Activated T-cell treated with anti-CD3 and anti-CD28 coated beads, Interleukin-2, amount 50 U/mL, for 4 hours (primary cell): Measurements from ENCODE around the gene ZNF687. TPM values are rescaled to one million over a fixed set of nuclear protein-coding genes. Genes with fewer than 3 reads are reported as not detected.

Experiments used
- total RNA-seq, 3 donors: library from RNA; stranded (reverse); gene quantifications; one replicate each; pipeline ENCODE4 v1.2.1, GENCODE V29; 2021

ZNF687 gene
- total RNA-seq, 3 donors from 2014 or later, result 25.3 to 27.5 (median 25.9) TPM

Other genes with a start within 250 kb of the ZNF687 start
- under 1 TPM; 0.22 to 0.53 (median 0.28) TPM for gene BNIPL, start 245.7 kb upstream of the ZNF687 start, total RNA-seq
- 1 to 10 TPM in 2 of 3 donors, under 1 TPM in 1; 0.99 to 1.3 (median 1.1) TPM for gene C1orf56, start 234.5 kb upstream of the ZNF687 start, total RNA-seq
- gene CDC42SE1, start 222.7 kb upstream of the ZNF687 start, total RNA-seq, result 100 to 1,000 TPM; 126 to 148 (median 142) TPM
- gene MLLT11, start 221.9 kb upstream of the ZNF687 start, total RNA-seq, result 1 to 10 TPM; 2.3 to 2.8 (median 2.6) TPM
- gene GABPB2, start 211.5 kb upstream of the ZNF687 start, total RNA-seq, result 10 to 100 TPM; 22.0 to 25.7 (median 22.2) TPM
- 1 to 10 TPM in 1 of 3 donors, under 1 TPM in 2; 0.78 to 1.3 (median 0.84) TPM for gene SEMA6C, start 135.7 kb upstream of the ZNF687 start, total RNA-seq
- gene TNFAIP8L2, start 125.7 kb upstream of the ZNF687 start, total RNA-seq, result 10 to 100 TPM; 15.8 to 18.3 (median 18.2) TPM
- 1 to 10 TPM; 3.0 to 4.4 (median 3.5) TPM for gene LYSMD1, start 116.4 kb upstream of the ZNF687 start, total RNA-seq
- gene SCNM1, start 116.2 kb upstream of the ZNF687 start, total RNA-seq, result 10 to 100 TPM; 92.8 to 95.0 (median 93.3) TPM
- 1 to 10 TPM in 2 of 3 donors, under 1 TPM in 1; 0.52 to 2.9 (median 2.3) TPM for gene TMOD4, start 106.3 kb upstream of the ZNF687 start, total RNA-seq
- 10 to 100 TPM; 72.5 to 81.9 (median 78.1) TPM for gene VPS72, start 92.1 kb upstream of the ZNF687 start, total RNA-seq
- 100 to 1,000 TPM in 2 of 3 donors, 10 to 100 TPM in 1; 98.5 to 110 (median 100) TPM for gene PIP5K1A, start 83.7 kb upstream of the ZNF687 start, total RNA-seq
- gene PSMD4, start 27.6 kb upstream of the ZNF687 start, total RNA-seq, result 100 to 1,000 TPM; 336 to 368 (median 350) TPM
- 10 to 100 TPM; 50.9 to 60.2 (median 57.8) TPM for gene PI4KB, start 45.1 kb downstream of the ZNF687 start, total RNA-seq
- gene RFX5, start 65.0 kb downstream of the ZNF687 start, total RNA-seq, result 10 to 100 TPM; 48.7 to 58.6 (median 50.9) TPM
- under 1 TPM; 0.43 to 0.82 (median 0.63) TPM for gene SELENBP1, start 90.4 kb downstream of the ZNF687 start, total RNA-seq
- gene PSMB4, start 117.3 kb downstream of the ZNF687 start, total RNA-seq, result 100 to 1,000 TPM; 641 to 690 (median 678) TPM
- gene POGZ, start 177.2 kb downstream of the ZNF687 start, total RNA-seq, result 10 to 100 TPM; 48.8 to 51.2 (median 49.5) TPM
- 1 to 10 TPM in 1 of 3 donors, under 1 TPM in 2; 0.68 to 1.0 (median 0.94) TPM for gene CGN, start 229.1 kb downstream of the ZNF687 start, total RNA-seq